Thyroid gland (tissue), 4 donors: ENCODE measurements around the gene TMPRSS11B.

Experiments
- CTCF ChIP-seq, 6 experiments: fragments of 200-600 bp in 3 of 6; fragments of 450-650 bp in 3 of 6; sonication (generic) in 3 of 6; IDR thresholded peaks; one replicate each; pipeline ENCODE4 v1.5.1; 2016 to 2019; ENCODE audit warnings: antibody characterized with exemption in 6 of 6, mild to moderate bottlenecking in 2 of 6, inconsistent platforms in 1 of 6, moderate library complexity in 1 of 6
- POLR2A ChIP-seq, 2 donors: fragments of 450-650 bp; IDR thresholded peaks; one replicate each; pipeline ENCODE4 v1.6.1; 2017; ENCODE audit warnings: antibody characterized with exemption in 2 of 2, mild to moderate bottlenecking in 2 of 2, moderate library complexity in 1 of 2

GRCh38 chr4:68271851-68272357, 26.4 kb upstream of the TMPRSS11B start:
- peak; percentile 49 to 83 (median 68) for TF ChIP-seq CTCF (IDR thresholded peaks at IDR 0.05)
- TF ChIP-seq POLR2A (IDR thresholded peaks at IDR 0.05) = no peak
